SK-N-MC (cell line): ENCODE data around the gene DND1.

Experiments
- FOXP2 ChIP-seq: optimal IDR thresholded peaks from 2 replicates; pipeline ENCODE3; 2011; ENCODE audit warnings: mild to moderate bottlenecking, moderate library complexity; ENCODE audit not compliant: insufficient read depth; ENCODE audit errors: extremely low read length, control extremely low read depth
- POLR2AphosphoS5 ChIP-seq: IDR thresholded peaks from 2 replicates; pipeline ENCODE4 v1.6.1; 2012; ENCODE audit warnings: mild to moderate bottlenecking, low read depth, low read length, borderline replicate concordance

DNA sequence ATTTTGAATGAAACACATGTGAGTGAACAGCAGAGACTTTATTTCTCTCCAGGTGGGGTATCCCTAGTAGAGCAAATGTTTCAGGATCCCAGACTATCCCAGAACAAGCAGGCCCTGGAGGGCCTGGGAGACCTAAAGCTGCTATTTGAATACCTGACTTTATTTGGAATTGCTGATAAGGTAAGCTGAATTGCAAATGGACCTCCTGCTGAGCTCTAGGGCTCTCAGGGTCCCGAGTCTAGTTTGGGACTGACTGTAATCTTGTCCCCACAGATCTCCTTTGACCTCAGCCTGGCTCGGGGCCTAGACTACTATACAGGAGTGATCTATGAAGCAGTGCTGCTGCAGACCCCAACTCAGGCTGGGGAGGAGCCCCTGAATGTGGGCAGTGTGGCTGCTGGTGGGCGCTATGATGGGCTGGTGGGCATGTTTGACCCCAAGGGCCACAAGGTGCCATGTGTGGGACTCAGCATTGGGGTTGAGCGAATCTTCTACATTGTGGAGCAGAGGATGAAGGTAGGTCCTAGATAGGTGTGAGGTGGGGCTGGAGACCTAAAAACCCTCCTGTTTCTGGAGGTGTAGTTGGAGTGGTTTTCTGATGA lies 23.6 kb upstream of the DND1 start:
- TF ChIP-seq POLR2AphosphoS5 (no peak), FOXP2 (no peak)
